AG04450 (cell line): ENCODE data around the gene MED13L. TPM values are rescaled to one million over a fixed set of nuclear protein-coding genes. Genes with fewer than 3 reads are reported as not detected.

Experiments used
- CTCF ChIA-PET: fragments of 300-600, 350-600 bp; formaldehyde crosslinking; extraction: SDS; loops from one replicate; lab custom pipeline; 2022; ENCODE audit warnings: antibody characterized with exemption, inconsistent platforms; lab: Charles Lee
- POLR2A ChIA-PET: fragments of 350-600 bp; formaldehyde crosslinking; extraction: SDS; loops from one replicate; lab custom pipeline; 2021; ENCODE audit warnings: antibody characterized with exemption, inconsistent platforms; lab: Yijun Ruan, JAX
- DNase-seq: peaks from one replicate; pipeline ENCODE4 v3.0.0-alpha.2; 2011; ENCODE audit warnings: low read depth, low spot score
- H3K27ac ChIP-seq: one replicate; pipeline ENCODE4 v1.5.1; 2012; ENCODE audit warnings: low read depth, low read length, control low read depth
- H3K27me3 ChIP-seq: one replicate; pipeline ENCODE4 v1.6.0; 2012; ENCODE audit warnings: low read length; ENCODE audit not compliant: control insufficient read depth, insufficient read depth
- H3K4me3 ChIP-seq: 2 replicates; pipeline ENCODE4 v1.5.1; 2011; ENCODE audit warnings: mild to moderate bottlenecking, low read depth, low read length, control low read depth
- H3K9me3 ChIP-seq: 2 replicates; pipeline ENCODE4 v1.5.1; 2012; ENCODE audit warnings: low read length; ENCODE audit not compliant: control insufficient read depth, insufficient read depth
- CTCF ChIP-seq: IDR thresholded peaks from 2 replicates; pipeline ENCODE4 v1.5.1; 2011; ENCODE audit warnings: low read depth, low read length, control low read depth, inconsistent platforms
- polyA plus RNA-seq: library from polyadenylated mRNA; depleted of rRNA; stranded (reverse); fragments of >200 nt; gene quantifications from 2 replicates; pipeline ENCODE4 v1.2.3, GENCODE V29; 2011

The MED13L gene
- polyA plus RNA-seq, 1 experiment = 56.2 TPM

- H3K27me3 ChIP-seq = no peaks in the 10 kb centered on the region
- no peak overlapping the region for H3K27ac ChIP-seq
- TF ChIP-seq CTCF = peak; percentile 64
- POLR2A ChIA-PET = no interaction called here
- H3K9me3 ChIP-seq = no peaks in the 10 kb centered on the region
- DNase-seq = no peak
- H3K4me3 ChIP-seq = no peak overlapping the region
- CTCF ChIA-PET = interaction anchor here (0.5 to 1.7 kb wide), 12 partner anchors 10 to 1967 kb away, joined by 3 to 9 read pairs (median 5); no protein-coding TSS in a partner anchor
Measured at GRCh38 chr12:115946867-115947695, 330.4 kb downstream of the MED13L start.

DNA sequence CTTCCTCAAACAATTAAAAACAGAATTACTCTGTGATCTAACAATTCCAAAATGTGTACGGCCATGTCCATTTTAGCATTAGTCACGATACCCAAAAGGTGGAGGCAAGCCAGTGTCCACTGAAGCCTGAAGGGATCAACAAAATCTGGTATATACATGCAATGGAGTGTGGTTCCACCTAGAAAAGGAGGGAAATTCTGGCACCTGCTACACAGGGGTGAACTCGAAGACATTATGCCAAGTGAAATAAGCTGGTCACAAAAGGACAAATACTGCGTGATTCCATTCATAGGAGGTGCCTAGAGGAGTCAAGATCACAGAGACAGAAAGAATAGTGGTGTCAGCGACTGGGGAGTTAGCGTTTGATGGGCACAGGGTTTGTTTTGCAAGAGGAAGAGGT is 331.4 kb downstream of the MED13L start:
- POLR2A ChIA-PET = no interaction called here
- no peak for DNase-seq
- H3K27ac ChIP-seq = no peak overlapping the region
- CTCF ChIA-PET = interaction anchor here (0.7 to 1.7 kb wide), 3 partner anchors 10 to 23 kb away, joined by 3 to 5 read pairs (median 4); no protein-coding TSS in a partner anchor
- TF ChIP-seq CTCF = no peak
- no peaks in the 10 kb centered on the region for H3K9me3 ChIP-seq
- H3K27me3 ChIP-seq = no peaks in the 10 kb centered on the region
- H3K4me3 ChIP-seq = no peak overlapping the region

DNA sequence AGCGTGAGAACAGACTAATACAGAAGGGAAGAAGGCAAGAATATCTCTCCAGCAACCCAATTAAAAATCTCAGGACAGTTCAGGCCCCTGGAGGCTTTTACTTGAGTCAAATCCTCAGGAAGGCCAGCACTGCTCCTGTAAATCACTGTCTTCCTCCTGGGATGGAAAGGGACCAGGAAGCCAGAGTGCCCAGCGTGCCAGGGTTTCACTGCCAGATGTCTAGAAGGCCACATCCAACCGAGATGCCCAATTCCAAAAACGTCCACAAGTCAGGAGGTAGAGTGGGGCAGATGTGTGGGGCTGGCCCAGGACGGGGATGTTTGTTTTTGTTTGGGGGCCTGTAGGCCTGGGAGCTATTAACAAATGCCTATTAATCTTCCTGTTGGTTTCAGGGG is 332.0 kb downstream of the MED13L start:
- Histone ChIP-seq H3K27ac (no peak overlapping the region), H3K27me3 (no peaks in the 10 kb centered on the region), H3K9me3 (no peaks in the 10 kb centered on the region), H3K4me3 (no peak overlapping the region)
- ChIA-PET CTCF (interaction anchor here (0.7 kb wide), 1 partner anchor 11 kb away, joined by 3 read pairs; no protein-coding TSS in a partner anchor), POLR2A (no interaction called here)
- TF ChIP-seq CTCF = no peak
- DNase-seq = no peak

DNA sequence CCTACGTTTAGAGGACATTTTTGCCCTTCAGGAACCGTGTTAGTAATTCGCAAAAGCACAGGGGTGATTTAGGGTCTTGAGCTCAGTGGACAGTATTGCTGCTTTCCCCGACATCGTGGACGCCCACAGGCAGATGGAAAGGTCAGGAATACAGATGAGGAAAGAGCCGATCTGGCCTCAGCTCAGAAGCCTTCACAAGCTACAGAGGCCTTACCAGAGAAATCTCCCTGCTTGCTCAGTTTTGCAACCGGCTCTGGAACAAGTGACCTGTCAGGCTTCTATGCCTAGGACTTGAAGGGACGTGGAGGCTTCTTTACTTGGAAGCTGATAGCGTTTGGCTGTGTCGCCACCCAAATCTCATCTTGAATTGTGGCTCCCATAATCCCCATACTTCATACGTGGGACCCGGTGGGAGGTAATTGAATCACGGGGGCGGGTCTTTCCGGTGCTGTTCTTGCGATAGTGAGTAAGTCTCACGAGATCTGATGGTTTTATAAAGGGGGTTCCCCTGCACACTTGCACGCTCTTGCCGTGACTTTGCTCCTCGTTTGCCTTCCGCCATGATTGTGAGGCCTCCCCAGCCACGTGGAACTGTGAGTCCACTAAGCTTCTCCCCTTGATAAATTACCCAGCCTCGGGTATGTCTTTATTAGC is 332.5 kb downstream of the MED13L start:
- Histone ChIP-seq H3K9me3 (no peaks in the 10 kb centered on the region), H3K27me3 (no peaks in the 10 kb centered on the region), H3K27ac (no peak overlapping the region), H3K4me3 (no peak overlapping the region)
- DNase-seq = no peak
- CTCF ChIA-PET = interaction anchor here (0.7 kb wide), 1 partner anchor 14 kb away, joined by 3 read pairs; no protein-coding TSS in a partner anchor
- TF ChIP-seq CTCF = no peak
- POLR2A ChIA-PET = no interaction called here

- CTCF ChIA-PET = interaction anchor here (0.7 kb wide), 1 partner anchor 14 kb away, joined by 3 read pairs; no protein-coding TSS in a partner anchor
- no peaks in the 10 kb centered on the region for H3K9me3 ChIP-seq
- no peaks in the 10 kb centered on the region for H3K27me3 ChIP-seq
- H3K27ac ChIP-seq = no peak overlapping the region
- POLR2A ChIA-PET = no interaction called here
- no peak for TF ChIP-seq CTCF
- no peak for DNase-seq
- H3K4me3 ChIP-seq = no peak overlapping the region
Measured at GRCh38 chr12:115944392-115944742, 333.1 kb downstream of the MED13L start.
